Measurements from ENCODE around the gene FAM229B. TPM values are rescaled to one million over a fixed set of nuclear protein-coding genes. Genes with fewer than 3 reads are reported as not detected.
"Not testable (repeated sequence)": the region's sequence is repeated elsewhere in the genome, so short reads cannot be mapped to it uniquely, and the experiment has no call there.

FAM229B gene
- total and polyA plus RNA-seq, 9 of the 15 experiments (the other 6 are each of a cell fraction or from before 2014, with no cell fraction given) = 3.3 to 17.4 (median 5.8) TPM

GRCh38 chr6:112050429-112050828 lies 37.0 kb upstream of the FAM229B start:
- intact Hi-C loops (cut with micrococcal nuclease) = no loop called here
- Histone ChIP-seq H3K36me3 (ENCODE audit: control insufficient read depth, insufficient read depth, low read length) (no peaks in the 10 kb centered on the region), H3K27ac (ENCODE audit: extremely low read depth, low read depth, low read length) (no peak overlapping the region), H3K9me1 (ENCODE audit: control insufficient read depth, insufficient read depth, low read length) (no peaks in the 10 kb centered on the region), H3K79me2 (ENCODE audit: control insufficient read depth, insufficient read depth, low read length) (no peaks in the 10 kb centered on the region), H3K9ac (ENCODE audit: insufficient read depth in 1 of 2, low read depth in 2 of 2, low read length in 2 of 2) (no peak overlapping the region), H3K4me3 (no peak overlapping the region), H2AFZ (ENCODE audit: low read depth, low read length) (no peak overlapping the region), H3K27me3 (ENCODE audit: control insufficient read depth in 2 of 2, insufficient read depth in 2 of 2, low read length in 2 of 2) (peaks cover 20 to 35% of the 10 kb centered on the region in 2 experiments), H3K4me1 (replicated peaks in 1 of 2; ENCODE audit: control insufficient read depth in 2 of 2, insufficient read depth in 2 of 2, low read length in 2 of 2) (peaks cover 0 to 5% of the 10 kb centered on the region in 2 experiments; a peak in 1 of 5 replicates), H3K9me3 (replicated peaks; ENCODE audit: control insufficient read depth, insufficient read depth, low read depth, low read length) (no peaks in the 10 kb centered on the region), H3K4me2 (ENCODE audit: insufficient read depth, low read length) (no peak overlapping the region), H4K20me1 (replicated peaks; ENCODE audit: control insufficient read depth, insufficient read depth, low read length) (no peaks in the 10 kb centered on the region)
- WGBS (ENCODE audit: insufficient coverage, low coverage, missing lambda C conversion rate) = 17% methylated on average over 5 of the region's 5 CpGs
- peak; percentile 43; the same call in 1 of the 2 replicates for TF ChIP-seq ZNF316 (IDR thresholded peaks at IDR 0.05)
- no peak for TF ChIP-seq ZNF583 (CRISPR knock-in tag; IDR thresholded peaks at IDR 0.05)
- CTCF ChIA-PET (ENCODE audit: low intra/inter-chr PET ratio) = no interaction called here
- in situ Hi-C loops (cut with MboI) = no loop called here
- ATAC-seq (no peak), DNase-seq (ENCODE audit: extremely low read depth in 1 of 4, low spot score in 3 of 4) (no peak), FAIRE-seq (no peak)
- POLR2A ChIA-PET = interaction anchor here (0.6 to 1.4 kb wide), 6 partner anchors 10 to 357 kb away, joined by 3 to 10 read pairs (median 4); no protein-coding TSS in a partner anchor
- BruUV-seq (replicated peaks) = no TSS peak

GRCh38 chr6:112051251-112051740 lies 36.1 kb upstream of the FAM229B start:
- H3K79me2 ChIP-seq (ENCODE audit: control insufficient read depth, insufficient read depth, low read length); H3K36me3 ChIP-seq (ENCODE audit: control insufficient read depth, insufficient read depth, low read length); H3K9me3 ChIP-seq (replicated peaks; ENCODE audit: control insufficient read depth, insufficient read depth, low read depth, low read length); H3K9ac ChIP-seq (ENCODE audit: insufficient read depth in 1 of 2, low read depth in 2 of 2, low read length in 2 of 2); H3K4me2 ChIP-seq (ENCODE audit: insufficient read depth, low read length); H2AFZ ChIP-seq (ENCODE audit: low read depth, low read length); BruUV-seq (replicated peaks); H3K9me1 ChIP-seq (ENCODE audit: control insufficient read depth, insufficient read depth, low read length); FAIRE-seq; CTCF ChIA-PET (ENCODE audit: low intra/inter-chr PET ratio); DNase-seq (ENCODE audit: extremely low read depth in 1 of 4, low spot score in 3 of 4); H3K27ac ChIP-seq (ENCODE audit: extremely low read depth, low read depth, low read length); in situ Hi-C loops (cut with MboI); intact Hi-C loops (cut with micrococcal nuclease); ATAC-seq; H4K20me1 ChIP-seq (replicated peaks; ENCODE audit: control insufficient read depth, insufficient read depth, low read length); H3K4me1 ChIP-seq (replicated peaks in 1 of 2; ENCODE audit: control insufficient read depth in 2 of 2, insufficient read depth in 2 of 2, low read length in 2 of 2); H3K4me3 ChIP-seq: not testable (repeated sequence)
- 6% methylated on average over 4 of the region's 4 CpGs for WGBS (ENCODE audit: insufficient coverage, low coverage, missing lambda C conversion rate)
- TF ChIP-seq ZNF354B (CRISPR knock-in tag; IDR thresholded peaks at IDR 0.05) = 0 out of 2 replicates have a peak, but pooled peaks have one; percentile 52
- TF ChIP-seq ZNF507 (tag; conservative IDR thresholded peaks at IDR 0.05) = peak; percentile 97
- POLR2A ChIA-PET = interaction anchor here (0.8 to 1.4 kb wide), 4 partner anchors 10 to 342 kb away, joined by 3 to 4 read pairs (median 4); no protein-coding TSS in a partner anchor
- peaks cover 20 to 38% of the 10 kb centered on the region in 2 experiments for H3K27me3 ChIP-seq (ENCODE audit: control insufficient read depth in 2 of 2, insufficient read depth in 2 of 2, low read length in 2 of 2)
